ENCODE results near the gene TMEM150B. TPM values are rescaled to one million over a fixed set of nuclear protein-coding genes. Genes with fewer than 3 reads are reported as not detected.
A peak's percentile ranks its signal among the peaks of the same experiment; 100 is the strongest.

Gene TMEM150B
- total RNA-seq, 2 experiments from 2014 or later: not detected

DNA sequence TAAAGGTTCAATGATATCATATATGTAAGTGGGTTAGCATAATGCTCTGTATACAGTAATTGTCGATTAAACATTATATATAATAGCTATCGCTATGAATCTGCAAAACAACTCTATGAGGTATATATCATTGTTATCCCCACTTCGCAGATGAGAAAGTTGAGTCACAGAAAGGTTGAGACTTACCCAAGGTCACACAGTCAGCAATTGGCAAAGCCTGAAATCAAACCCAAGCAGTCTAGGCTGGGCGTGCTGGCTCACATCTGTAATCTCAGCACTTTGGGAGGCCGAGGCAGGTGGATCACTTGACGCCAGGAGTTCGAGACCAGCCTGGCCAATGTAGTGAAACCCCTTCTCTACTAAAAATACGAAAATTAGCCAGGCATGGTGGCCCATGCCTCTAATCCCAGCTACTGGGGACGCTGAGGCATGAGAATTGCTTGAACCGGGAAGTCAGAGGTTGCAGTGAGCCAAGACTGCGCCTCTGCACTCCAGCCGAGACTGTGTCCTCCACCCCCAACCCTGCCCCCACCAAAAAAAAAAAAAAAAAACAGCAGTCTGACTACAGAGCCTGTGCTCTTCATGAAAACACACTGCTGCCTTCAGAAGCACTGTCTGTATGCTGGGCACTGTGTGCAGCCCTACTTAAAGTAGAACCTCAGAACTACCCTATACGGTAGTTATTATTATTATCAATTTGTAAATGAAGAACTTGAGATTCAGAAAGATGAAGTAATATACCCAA is 46.6 kb downstream of the TMEM150B start:
- Histone ChIP-seq H3K4me2 (ENCODE audit: low read length) (peak overlapping the region; percentile 99), H3K27ac (ENCODE audit: low read depth, low read length, poor library complexity, severe bottlenecking) (peak overlapping the region; percentile 93), H3K9me3 (ENCODE audit: low read length) (no peaks in the 10 kb centered on the region), H3K4me3 (ENCODE audit: low read depth, low read length, poor library complexity, severe bottlenecking) (peak overlapping the region; percentile 95), H3K9me2 (ENCODE audit: insufficient read depth, low read length) (no peaks in the 10 kb centered on the region), H3K36me3 (ENCODE audit: insufficient read depth, low read length) (peaks cover 21% of the 10 kb centered on the region), H3K79me2 (ENCODE audit: insufficient read depth, low read depth, low read length) (peaks cover 37% of the 10 kb centered on the region), H3K4me1 (ENCODE audit: insufficient read depth, low read length, poor library complexity, severe bottlenecking) (peaks cover 86% of the 10 kb centered on the region), H4K20me1 (ENCODE audit: insufficient read depth, low read length) (no peaks in the 10 kb centered on the region), H2AFZ (ENCODE audit: low read length) (no peak overlapping the region)
- intact Hi-C loops (cut with micrococcal nuclease; ENCODE audit: unreplicated experiment): no loop called here
- CTCF ChIA-PET (ENCODE audit: unreplicated experiment): no interaction called here
- peak; percentile 38 for DNase-seq (ENCODE audit: low spot score)
- TF ChIP-seq CTCF (conservative IDR thresholded peaks at IDR 0.05; ENCODE audit: low read length): no peak
- TF ChIP-seq EZH2phosphoT487 (IDR thresholded peaks at IDR 0.05; ENCODE audit: borderline replicate concordance, low read depth, low read length): no peak
- BruUV-seq (replicated peaks): TSS peak; percentile 47
- POLR2A ChIA-PET: interaction anchor here (0.6 to 5.0 kb wide), 6 partner anchors 19 to 61 kb away, joined by 3 to 32 read pairs (median 4); partner anchors contain the start of genes KMT5C and PPP6R1

DNA sequence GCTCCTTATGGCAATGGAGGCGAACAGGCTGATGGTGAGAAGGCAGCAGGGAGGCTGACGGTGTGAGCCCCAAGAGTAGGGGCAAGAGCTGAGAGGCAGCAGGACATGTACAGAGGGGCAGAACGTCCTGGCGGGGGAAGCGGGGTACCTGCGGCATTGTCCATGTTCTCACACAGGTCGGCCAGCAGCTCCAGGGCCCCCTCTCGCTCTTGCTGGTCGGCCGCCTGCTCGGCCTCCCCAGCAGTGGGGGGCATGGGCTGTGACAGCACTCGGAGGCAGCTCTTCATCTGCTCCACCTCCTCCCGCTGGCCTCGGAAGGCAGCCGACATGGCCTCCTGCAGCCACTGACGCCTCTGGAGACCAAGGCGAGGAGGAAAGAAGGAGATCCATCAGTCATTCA is 47.6 kb downstream of the TMEM150B start:
- intact Hi-C loops (cut with micrococcal nuclease; ENCODE audit: unreplicated experiment): no loop called here
- peaks cover 38% of the 10 kb centered on the region for H3K79me2 ChIP-seq (ENCODE audit: insufficient read depth, low read depth, low read length)
- no peaks in the 10 kb centered on the region for H4K20me1 ChIP-seq (ENCODE audit: insufficient read depth, low read length)
- peak overlapping the region; percentile 64 for H3K4me3 ChIP-seq (ENCODE audit: low read depth, low read length, poor library complexity, severe bottlenecking)
- no TSS peak for BruUV-seq (replicated peaks)
- no peaks in the 10 kb centered on the region for H3K9me3 ChIP-seq (ENCODE audit: low read length)
- peak overlapping the region; percentile 93 for H3K27ac ChIP-seq (ENCODE audit: low read depth, low read length, poor library complexity, severe bottlenecking)
- H2AFZ ChIP-seq (ENCODE audit: low read length): no peak overlapping the region
- no peak for DNase-seq (ENCODE audit: low spot score)
- H3K4me2 ChIP-seq (ENCODE audit: low read length): peak overlapping the region; percentile 99
- ChIA-PET POLR2A (interaction anchor here (0.5 to 5.0 kb wide), 6 partner anchors 18 to 356 kb away, joined by 3 to 32 read pairs (median 4); partner anchors contain the start of gene PPP6R1), CTCF (ENCODE audit: unreplicated experiment) (no interaction called here)
- peaks cover 83% of the 10 kb centered on the region for H3K4me1 ChIP-seq (ENCODE audit: insufficient read depth, low read length, poor library complexity, severe bottlenecking)
- no peaks in the 10 kb centered on the region for H3K9me2 ChIP-seq (ENCODE audit: insufficient read depth, low read length)
- TF ChIP-seq EZH2phosphoT487 (IDR thresholded peaks at IDR 0.05; ENCODE audit: borderline replicate concordance, low read depth, low read length) (no peak), CTCF (conservative IDR thresholded peaks at IDR 0.05; ENCODE audit: low read length) (no peak)
- peaks cover 30% of the 10 kb centered on the region for H3K36me3 ChIP-seq (ENCODE audit: insufficient read depth, low read length)
